Measurements from ENCODE around the gene MCF2L2.

DNA sequence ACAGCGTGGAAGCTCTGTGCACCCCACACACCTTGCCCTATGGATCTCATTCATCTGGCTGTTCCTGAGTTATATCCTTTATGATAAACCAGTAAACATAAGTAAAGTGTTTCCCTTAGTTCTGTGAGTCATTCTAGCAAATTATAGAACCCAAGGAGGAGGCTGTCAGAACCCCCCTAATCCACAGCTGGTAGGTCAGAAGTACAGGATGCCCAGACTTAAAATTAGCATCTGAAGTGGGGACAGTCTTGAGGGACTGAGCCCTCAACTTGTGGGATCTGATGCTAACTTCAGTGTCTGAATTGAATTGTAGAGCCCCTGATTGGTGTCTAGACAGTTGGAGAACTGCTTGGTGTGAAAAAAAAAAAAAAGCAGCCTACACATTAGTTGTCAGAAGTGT lies 100.3 kb downstream of the MCF2L2 start:
- TF ChIP-seq, protein P1, sequence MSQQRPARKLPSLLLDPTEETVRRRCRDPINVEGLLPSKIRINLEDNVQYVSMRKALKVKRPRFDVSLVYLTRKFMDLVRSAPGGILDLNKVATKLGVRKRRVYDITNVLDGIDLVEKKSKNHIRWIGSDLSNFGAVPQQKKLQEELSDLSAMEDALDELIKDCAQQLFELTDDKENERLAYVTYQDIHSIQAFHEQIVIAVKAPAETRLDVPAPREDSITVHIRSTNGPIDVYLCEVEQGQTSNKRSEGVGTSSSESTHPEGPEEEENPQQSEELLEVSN (IDR thresholded peaks at IDR 0.05; ENCODE audit: borderline replicate concordance, low read depth), result no peak
- TF ChIP-seq, protein P2, sequence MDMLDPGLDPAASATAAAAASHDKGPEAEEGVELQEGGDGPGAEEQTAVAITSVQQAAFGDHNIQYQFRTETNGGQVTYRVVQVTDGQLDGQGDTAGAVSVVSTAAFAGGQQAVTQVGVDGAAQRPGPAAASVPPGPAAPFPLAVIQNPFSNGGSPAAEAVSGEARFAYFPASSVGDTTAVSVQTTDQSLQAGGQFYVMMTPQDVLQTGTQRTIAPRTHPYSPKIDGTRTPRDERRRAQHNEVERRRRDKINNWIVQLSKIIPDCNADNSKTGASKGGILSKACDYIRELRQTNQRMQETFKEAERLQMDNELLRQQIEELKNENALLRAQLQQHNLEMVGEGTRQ (IDR thresholded peaks at IDR 0.05), result no peak
- no peak for TF ChIP-seq RCOR1 (IDR thresholded peaks at IDR 0.05; ENCODE audit: low read depth, low read length)
- TF ChIP-seq, protein P3, sequence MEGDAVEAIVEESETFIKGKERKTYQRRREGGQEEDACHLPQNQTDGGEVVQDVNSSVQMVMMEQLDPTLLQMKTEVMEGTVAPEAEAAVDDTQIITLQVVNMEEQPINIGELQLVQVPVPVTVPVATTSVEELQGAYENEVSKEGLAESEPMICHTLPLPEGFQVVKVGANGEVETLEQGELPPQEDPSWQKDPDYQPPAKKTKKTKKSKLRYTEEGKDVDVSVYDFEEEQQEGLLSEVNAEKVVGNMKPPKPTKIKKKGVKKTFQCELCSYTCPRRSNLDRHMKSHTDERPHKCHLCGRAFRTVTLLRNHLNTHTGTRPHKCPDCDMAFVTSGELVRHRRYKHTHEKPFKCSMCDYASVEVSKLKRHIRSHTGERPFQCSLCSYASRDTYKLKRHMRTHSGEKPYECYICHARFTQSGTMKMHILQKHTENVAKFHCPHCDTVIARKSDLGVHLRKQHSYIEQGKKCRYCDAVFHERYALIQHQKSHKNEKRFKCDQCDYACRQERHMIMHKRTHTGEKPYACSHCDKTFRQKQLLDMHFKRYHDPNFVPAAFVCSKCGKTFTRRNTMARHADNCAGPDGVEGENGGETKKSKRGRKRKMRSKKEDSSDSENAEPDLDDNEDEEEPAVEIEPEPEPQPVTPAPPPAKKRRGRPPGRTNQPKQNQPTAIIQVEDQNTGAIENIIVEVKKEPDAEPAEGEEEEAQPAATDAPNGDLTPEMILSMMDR (IDR thresholded peaks at IDR 0.05), result no peak
- TF ChIP-seq SMC3 (IDR thresholded peaks at IDR 0.05), result no peak
- TF ChIP-seq NFE2L2 (conservative IDR thresholded peaks at IDR 0.05; ENCODE audit: low read length), result no peak
- no peak for TF ChIP-seq SREBF2 (IDR thresholded peaks at IDR 0.05)
- TF ChIP-seq, protein P4, sequence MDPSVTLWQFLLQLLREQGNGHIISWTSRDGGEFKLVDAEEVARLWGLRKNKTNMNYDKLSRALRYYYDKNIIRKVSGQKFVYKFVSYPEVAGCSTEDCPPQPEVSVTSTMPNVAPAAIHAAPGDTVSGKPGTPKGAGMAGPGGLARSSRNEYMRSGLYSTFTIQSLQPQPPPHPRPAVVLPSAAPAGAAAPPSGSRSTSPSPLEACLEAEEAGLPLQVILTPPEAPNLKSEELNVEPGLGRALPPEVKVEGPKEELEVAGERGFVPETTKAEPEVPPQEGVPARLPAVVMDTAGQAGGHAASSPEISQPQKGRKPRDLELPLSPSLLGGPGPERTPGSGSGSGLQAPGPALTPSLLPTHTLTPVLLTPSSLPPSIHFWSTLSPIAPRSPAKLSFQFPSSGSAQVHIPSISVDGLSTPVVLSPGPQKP (IDR thresholded peaks at IDR 0.05; ENCODE audit: low read depth, low read length), result no peak
- no peak for TF ChIP-seq EP300 (IDR thresholded peaks at IDR 0.05)
- no peak for TF ChIP-seq RAD21 (conservative IDR thresholded peaks at IDR 0.05 in 1 of 2, IDR thresholded peaks at IDR 0.05 in 1 of 2)
- TF ChIP-seq MYC (IDR thresholded peaks at IDR 0.05; ENCODE audit: borderline replicate concordance, low read length), result no peak
- no peak for TF ChIP-seq RFX5 (IDR thresholded peaks at IDR 0.05)
- no peak for TF ChIP-seq ZC3H11A (IDR thresholded peaks at IDR 0.05)
- no peak for TF ChIP-seq JUNB (IDR thresholded peaks at IDR 0.05)
